HEK293 (cell line): ENCODE data around the gene MOB1B.

Experiments used
- CTCF ChIP-seq: fragments of 450-650 bp; formaldehyde crosslinking; IDR thresholded peaks from 2 replicates; pipeline ENCODE4 v1.5.1; 2016; ENCODE audit warnings: missing biosample characterization, missing genetic modification characterization
- HOXA7 ChIP-seq: sonication (generic); formaldehyde crosslinking; IDR thresholded peaks from 2 replicates; pipeline ENCODE4 v1.8.1; 2022; ENCODE audit warnings: missing genetic modification reagents, borderline replicate concordance
- MYNN ChIP-seq: fragments of 450-650 bp; formaldehyde crosslinking; IDR thresholded peaks from 2 replicates; pipeline ENCODE4 v1.5.1; 2016; ENCODE audit warnings: missing biosample characterization, missing genetic modification characterization, borderline replicate concordance
- OSR2 ChIP-seq: fragments of 450-650 bp; formaldehyde crosslinking; IDR thresholded peaks from 2 replicates; pipeline ENCODE4 v1.5.1; 2016; ENCODE audit warnings: missing biosample characterization, missing genetic modification characterization
- RBAK ChIP-seq: fragments of 450-650 bp; formaldehyde crosslinking; IDR thresholded peaks from 2 replicates; pipeline ENCODE4 v1.5.1; 2016; ENCODE audit warnings: missing biosample characterization, missing genetic modification characterization
- TCF7L2 ChIP-seq: IDR thresholded peaks from 2 replicates; pipeline ENCODE4 v1.6.1; 2011; ENCODE audit warnings: low read depth, mild to moderate bottlenecking, inconsistent platforms, low read length, moderate library complexity, borderline replicate concordance
- ZNF112 ChIP-seq: fragments of 450-650 bp; formaldehyde crosslinking; IDR thresholded peaks from 2 replicates; pipeline ENCODE4 v1.5.0; 2017; ENCODE audit warnings: missing biosample characterization, missing genetic modification characterization
- ZNF132 ChIP-seq: fragments of 450-650 bp; formaldehyde crosslinking; IDR thresholded peaks from 2 replicates; pipeline ENCODE4 v1.5.1; 2017; ENCODE audit warnings: missing biosample characterization, missing genetic modification characterization, borderline replicate concordance
- ZNF16 ChIP-seq: fragments of 450-650 bp; formaldehyde crosslinking; IDR thresholded peaks from 2 replicates; pipeline ENCODE4 v1.5.1; 2016; ENCODE audit warnings: low read depth, missing biosample characterization, missing genetic modification characterization
- ZNF174 ChIP-seq: fragments of 450-650 bp; formaldehyde crosslinking; IDR thresholded peaks from 2 replicates; pipeline ENCODE4 v1.5.0; 2017; ENCODE audit warnings: missing biosample characterization, mild to moderate bottlenecking, missing genetic modification characterization
- ZNF23 ChIP-seq: fragments of 450-650 bp; formaldehyde crosslinking; IDR thresholded peaks from 2 replicates; pipeline ENCODE4 v1.5.1; 2016; ENCODE audit warnings: missing biosample characterization, missing genetic modification characterization, borderline replicate concordance
- ZNF24 ChIP-seq: fragments of 450-650 bp; formaldehyde crosslinking; IDR thresholded peaks from 2 replicates; pipeline ENCODE4 v1.5.1; 2016; ENCODE audit warnings: missing biosample characterization, missing genetic modification characterization
- ZNF248 ChIP-seq: fragments of 450-650 bp; formaldehyde crosslinking; IDR thresholded peaks from 2 replicates; pipeline ENCODE4 v1.5.1; 2017; ENCODE audit warnings: missing biosample characterization, missing genetic modification characterization
- ZNF302 ChIP-seq: fragments of 450-650 bp; formaldehyde crosslinking; IDR thresholded peaks from 2 replicates; pipeline ENCODE4 v1.5.1; 2016; ENCODE audit warnings: missing biosample characterization, missing genetic modification characterization, low read depth
- ZNF394 ChIP-seq: fragments of 450-650 bp; formaldehyde crosslinking; IDR thresholded peaks from 2 replicates; pipeline ENCODE4 v1.5.1; 2016; ENCODE audit warnings: missing biosample characterization, missing genetic modification characterization, mild to moderate bottlenecking, moderate library complexity, borderline replicate concordance
- ZNF398 ChIP-seq: fragments of 450-650 bp; formaldehyde crosslinking; IDR thresholded peaks from 2 replicates; pipeline ENCODE4 v1.5.1; 2017; ENCODE audit warnings: missing biosample characterization, missing genetic modification characterization
- ZNF529 ChIP-seq: fragments of 450-650 bp; formaldehyde crosslinking; IDR thresholded peaks from 2 replicates; pipeline ENCODE4 v1.5.1; 2017; ENCODE audit warnings: missing genetic modification characterization, missing biosample characterization; ENCODE audit not compliant: insufficient replicate concordance
- ZNF555 ChIP-seq: fragments of 450-650 bp; formaldehyde crosslinking; conservative IDR thresholded peaks from 2 replicates; pipeline ENCODE4 v1.5.1; 2017; ENCODE audit warnings: missing biosample characterization, mild to moderate bottlenecking, missing genetic modification characterization, inconsistent platforms
- ZNF610 ChIP-seq: fragments of 450-650 bp; formaldehyde crosslinking; IDR thresholded peaks from 2 replicates; pipeline ENCODE4 v1.5.1; 2016; ENCODE audit warnings: missing biosample characterization, missing genetic modification characterization, borderline replicate concordance
- ZNF626 ChIP-seq: fragments of 450-650 bp; sonication (Bioruptor Pico); formaldehyde crosslinking; IDR thresholded peaks from 2 replicates; pipeline ENCODE4 v1.5.1; 2018; ENCODE audit warnings: missing biosample characterization, missing genetic modification characterization, inconsistent platforms
- ZNF629 ChIP-seq: fragments of 450-650 bp; formaldehyde crosslinking; IDR thresholded peaks from 2 replicates; pipeline ENCODE4 v1.5.1; 2017; ENCODE audit warnings: missing biosample characterization, missing genetic modification characterization
- ZNF660 ChIP-seq: fragments of 450-650 bp; IDR thresholded peaks from 2 replicates; pipeline ENCODE4 v1.5.1; 2018; ENCODE audit warnings: missing biosample characterization, mild to moderate bottlenecking, missing genetic modification characterization
- ZNF664 ChIP-seq: fragments of 450-650 bp; formaldehyde crosslinking; IDR thresholded peaks from 2 replicates; pipeline ENCODE4 v1.5.1; 2016; ENCODE audit warnings: missing biosample characterization, missing genetic modification characterization
- ZNF701 ChIP-seq: fragments of 450-650 bp; formaldehyde crosslinking; IDR thresholded peaks from 2 replicates; pipeline ENCODE4 v1.5.1; 2016; ENCODE audit warnings: missing biosample characterization, missing genetic modification characterization
- ZNF843 ChIP-seq: fragments of 450-650 bp; formaldehyde crosslinking; IDR thresholded peaks from 2 replicates; pipeline ENCODE4 v1.5.1; 2016; ENCODE audit warnings: missing biosample characterization, missing genetic modification characterization
- TF ChIP-seq, protein P1 (sequence below): fragments of 450-650 bp; formaldehyde crosslinking; IDR thresholded peaks from 2 replicates; pipeline ENCODE4 v1.5.1; 2016; ENCODE audit warnings: missing biosample characterization, missing genetic modification characterization, borderline replicate concordance
- TF ChIP-seq, protein P2 (sequence below): fragments of 450-650 bp; formaldehyde crosslinking; IDR thresholded peaks from 2 replicates; pipeline ENCODE4 v1.5.1; 2017; ENCODE audit warnings: missing biosample characterization, missing genetic modification characterization
- TF ChIP-seq, protein P3 (sequence below): fragments of 450-650 bp; formaldehyde crosslinking; IDR thresholded peaks from 2 replicates; pipeline ENCODE4 v1.5.1; 2016; ENCODE audit warnings: missing biosample characterization, missing genetic modification characterization

The MOB1B gene

GRCh38 chr4:70993181-70994068, 91.3 kb downstream of the MOB1B start, which contains the start of gene DCK (continued):
- TF ChIP-seq ZNF629, result no peak; the same call in 1 of the 2 replicates
- TF ChIP-seq ZNF660, result no peak
- no peak for TF ChIP-seq ZNF529 (tag by site-specific recombination)
- no peak for TF ChIP-seq ZNF398 (tag by site-specific recombination)
- TF ChIP-seq MYNN, result no peak
- TF ChIP-seq CTCF (tag by site-specific recombination), result no peak
- TF ChIP-seq, protein P1, sequence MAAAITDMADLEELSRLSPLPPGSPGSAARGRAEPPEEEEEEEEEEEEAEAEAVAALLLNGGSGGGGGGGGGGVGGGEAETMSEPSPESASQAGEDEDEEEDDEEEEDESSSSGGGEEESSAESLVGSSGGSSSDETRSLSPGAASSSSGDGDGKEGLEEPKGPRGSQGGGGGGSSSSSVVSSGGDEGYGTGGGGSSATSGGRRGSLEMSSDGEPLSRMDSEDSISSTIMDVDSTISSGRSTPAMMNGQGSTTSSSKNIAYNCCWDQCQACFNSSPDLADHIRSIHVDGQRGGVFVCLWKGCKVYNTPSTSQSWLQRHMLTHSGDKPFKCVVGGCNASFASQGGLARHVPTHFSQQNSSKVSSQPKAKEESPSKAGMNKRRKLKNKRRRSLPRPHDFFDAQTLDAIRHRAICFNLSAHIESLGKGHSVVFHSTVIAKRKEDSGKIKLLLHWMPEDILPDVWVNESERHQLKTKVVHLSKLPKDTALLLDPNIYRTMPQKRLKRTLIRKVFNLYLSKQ (tag by site-specific recombination), result no peak
- no peak for TF ChIP-seq ZNF701 (tag by site-specific recombination)
- TF ChIP-seq ZNF555 (tag by site-specific recombination), result no peak
- no peak for TF ChIP-seq ZNF610 (tag by site-specific recombination)
- no peak for TF ChIP-seq RBAK (tag by site-specific recombination)
- no peak for TF ChIP-seq ZNF24 (tag by site-specific recombination)
- no peak for TF ChIP-seq ZNF394 (tag by site-specific recombination)
- no peak for TF ChIP-seq ZNF248 (tag by site-specific recombination)
- TF ChIP-seq, protein P2, sequence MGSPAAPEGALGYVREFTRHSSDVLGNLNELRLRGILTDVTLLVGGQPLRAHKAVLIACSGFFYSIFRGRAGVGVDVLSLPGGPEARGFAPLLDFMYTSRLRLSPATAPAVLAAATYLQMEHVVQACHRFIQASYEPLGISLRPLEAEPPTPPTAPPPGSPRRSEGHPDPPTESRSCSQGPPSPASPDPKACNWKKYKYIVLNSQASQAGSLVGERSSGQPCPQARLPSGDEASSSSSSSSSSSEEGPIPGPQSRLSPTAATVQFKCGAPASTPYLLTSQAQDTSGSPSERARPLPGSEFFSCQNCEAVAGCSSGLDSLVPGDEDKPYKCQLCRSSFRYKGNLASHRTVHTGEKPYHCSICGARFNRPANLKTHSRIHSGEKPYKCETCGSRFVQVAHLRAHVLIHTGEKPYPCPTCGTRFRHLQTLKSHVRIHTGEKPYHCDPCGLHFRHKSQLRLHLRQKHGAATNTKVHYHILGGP (tag by site-specific recombination), result no peak
- no peak for TF ChIP-seq ZNF626 (tag by site-specific recombination)
- TF ChIP-seq HOXA7 (CRISPR knock-in tag), result no peak
- no peak for TF ChIP-seq ZNF843
- no peak for TF ChIP-seq TCF7L2
- no peak for TF ChIP-seq ZNF302 (tag by site-specific recombination)
- no peak for TF ChIP-seq ZNF664 (tag by site-specific recombination)
- TF ChIP-seq ZNF23, result no peak
- TF ChIP-seq, protein P3, sequence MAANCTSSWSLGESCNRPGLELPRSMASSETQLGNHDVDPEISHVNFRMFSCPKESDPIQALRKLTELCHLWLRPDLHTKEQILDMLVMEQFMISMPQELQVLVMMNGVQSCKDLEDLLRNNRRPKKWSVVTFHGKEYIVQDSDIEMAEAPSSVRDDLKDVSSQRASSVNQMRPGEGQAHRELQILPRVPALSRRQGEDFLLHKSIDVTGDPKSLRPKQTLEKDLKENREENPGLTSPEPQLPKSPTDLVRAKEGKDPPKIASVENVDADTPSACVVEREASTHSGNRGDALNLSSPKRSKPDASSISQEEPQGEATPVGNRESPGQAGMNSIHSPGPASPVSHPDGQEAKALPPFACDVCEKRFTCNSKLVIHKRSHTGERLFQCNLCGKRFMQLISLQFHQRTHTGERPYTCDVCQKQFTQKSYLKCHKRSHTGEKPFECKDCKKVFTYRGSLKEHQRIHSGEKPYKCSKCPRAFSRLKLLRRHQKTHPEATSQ (tag by site-specific recombination), result no peak
- no peak for TF ChIP-seq ZNF132 (tag by site-specific recombination)
- no peak for TF ChIP-seq ZNF112
- no peak for TF ChIP-seq ZNF16
- TF ChIP-seq ZNF174 (tag by site-specific recombination), result no peak
- TF ChIP-seq OSR2, result no peak
